H9 (cell line): ENCODE data around the gene ZNF865. TPM values are rescaled to one million over a fixed set of nuclear protein-coding genes. Genes with fewer than 3 reads are reported as not detected.

ENCODE experiments used
- DNase-seq: peaks from one replicate; pipeline ENCODE4 v3.0.0-alpha.2; 2017
- H2AFZ ChIP-seq: one replicate; pipeline ENCODE4 v1.6.1; 2013; ENCODE audit warnings: mild to moderate bottlenecking, low read length, control low read depth, moderate library complexity
- H2AK5ac ChIP-seq: 2 replicates; pipeline ENCODE4 v1.6.1; 2013; ENCODE audit warnings: low read length, control low read depth, mixed read lengths; ENCODE audit not compliant: insufficient read length
- H2BK120ac ChIP-seq: one replicate; pipeline ENCODE4 v1.6.1; 2013; ENCODE audit warnings: low read depth, mild to moderate bottlenecking, low read length, control low read depth, inconsistent platforms; ENCODE audit not compliant: poor library complexity, severe bottlenecking
- H2BK12ac ChIP-seq: 2 replicates; pipeline ENCODE4 v1.6.1; 2013; ENCODE audit warnings: low read length, control low read depth, mixed read lengths, low read depth; ENCODE audit not compliant: insufficient read length
- H2BK15ac ChIP-seq: 2 replicates; pipeline ENCODE4 v1.6.1; 2013; ENCODE audit warnings: low read depth, low read length, control low read depth
- H2BK20ac ChIP-seq: one replicate; pipeline ENCODE4 v1.6.1; 2013; ENCODE audit warnings: low read depth, mild to moderate bottlenecking, low read length, control low read depth, inconsistent platforms; ENCODE audit not compliant: poor library complexity, severe bottlenecking
- H2BK5ac ChIP-seq: 2 replicates; pipeline ENCODE4 v1.6.1; 2013; ENCODE audit warnings: low read length, control low read depth, mixed read lengths; ENCODE audit not compliant: insufficient read length
- H3K14ac ChIP-seq: 2 replicates; pipeline ENCODE4 v1.6.1; 2013; ENCODE audit warnings: low read length, control low read depth; ENCODE audit not compliant: insufficient read depth
- H3K18ac ChIP-seq: 2 replicates; pipeline ENCODE4 v1.6.1; 2013; ENCODE audit warnings: low read depth, mild to moderate bottlenecking, mixed read lengths, low read length, control low read depth; ENCODE audit not compliant: insufficient read length
- H3K23ac ChIP-seq: 2 replicates; pipeline ENCODE4 v1.6.1; 2013; ENCODE audit warnings: low read length, control low read depth, mixed read lengths, low read depth; ENCODE audit not compliant: insufficient read length
- H3K23me2 ChIP-seq: 2 replicates; pipeline ENCODE4 v1.6.1; 2013; ENCODE audit warnings: low read depth, mild to moderate bottlenecking, mixed read lengths, low read length, control low read depth; ENCODE audit not compliant: insufficient read length, poor library complexity, severe bottlenecking
- H3K27ac ChIP-seq: 2 replicates; pipeline ENCODE4 v1.5.1; 2013; ENCODE audit warnings: low read length, control low read depth, mixed read lengths, low read depth; ENCODE audit not compliant: insufficient read length
- H3K27me3 ChIP-seq: 2 replicates; pipeline ENCODE4 v1.6.1; 2013; ENCODE audit warnings: low read length, control low read depth, inconsistent platforms; ENCODE audit not compliant: insufficient read depth
- H3K4ac ChIP-seq: 2 replicates; pipeline ENCODE4 v1.6.1; 2013; ENCODE audit warnings: low read depth, mild to moderate bottlenecking, control low read depth, inconsistent platforms, low read length, moderate library complexity
- H3K4me1 ChIP-seq: 2 replicates; pipeline ENCODE4 v1.6.1; 2013; ENCODE audit warnings: low read length, control low read depth, inconsistent platforms; ENCODE audit not compliant: insufficient read depth
- H3K4me2 ChIP-seq: 2 replicates; pipeline ENCODE4 v1.6.1; 2013; ENCODE audit warnings: low read length, control low read depth, mixed read lengths; ENCODE audit not compliant: insufficient read length, insufficient read depth
- H3K56ac ChIP-seq: 2 replicates; pipeline ENCODE4 v1.6.1; 2013; ENCODE audit warnings: low read depth, mild to moderate bottlenecking, mixed read lengths, low read length, control low read depth; ENCODE audit not compliant: insufficient read length
- H3K79me1 ChIP-seq: 2 replicates; pipeline ENCODE4 v1.6.1; 2013; ENCODE audit warnings: low read depth, mild to moderate bottlenecking, moderate library complexity, low read length, control low read depth, inconsistent platforms; ENCODE audit not compliant: insufficient read depth, poor library complexity, severe bottlenecking
- H3K79me2 ChIP-seq: 2 replicates; pipeline ENCODE4 v1.6.1; 2013; ENCODE audit warnings: low read length, control low read depth, inconsistent platforms; ENCODE audit not compliant: insufficient read depth
- H3K9ac ChIP-seq: 2 replicates; pipeline ENCODE4 v1.6.1; 2013; ENCODE audit warnings: low read length, control low read depth, mixed read lengths; ENCODE audit not compliant: insufficient read length; ENCODE audit errors: extremely low read depth
- H3K9me3 ChIP-seq: one replicate; pipeline ENCODE4 v1.6.1; 2013; ENCODE audit warnings: low read depth, low read length, inconsistent platforms; ENCODE audit not compliant: control insufficient read depth
- H3T11ph ChIP-seq: one replicate; pipeline ENCODE4 v1.6.1; 2013; ENCODE audit warnings: mild to moderate bottlenecking, low read length, control low read depth, inconsistent platforms
- H4K20me1 ChIP-seq: one replicate; pipeline ENCODE4 v1.6.1; 2013; ENCODE audit not compliant: control insufficient read depth, insufficient read length, insufficient read depth
- H4K5ac ChIP-seq: 2 replicates; pipeline ENCODE4 v1.6.1; 2013; ENCODE audit warnings: low read depth, mild to moderate bottlenecking, mixed read lengths, low read length, control low read depth; ENCODE audit not compliant: insufficient read length
- H4K8ac ChIP-seq: replicated peaks from 2 replicates; pipeline ENCODE4 v1.6.1; 2013; ENCODE audit warnings: low read length, control low read depth, mixed read lengths, low read depth; ENCODE audit not compliant: insufficient read length
- H4K91ac ChIP-seq: 2 replicates; pipeline ENCODE4 v1.6.1; 2013; ENCODE audit warnings: low read depth, mild to moderate bottlenecking, moderate library complexity, mixed read lengths, low read length, control low read depth; ENCODE audit not compliant: insufficient read length
- H3K27ac Mint-ChIP-seq, 3 experiments: 2 replicates in 2 of 3; 3 replicates in 1 of 3; pipeline ENCODE4 v1.8.0; 2020 to 2021; ENCODE audit warnings: mixed read lengths in 3 of 3, mild to moderate bottlenecking in 1 of 3, moderate library complexity in 1 of 3
- H3K27me3 Mint-ChIP-seq: 2 replicates; pipeline ENCODE4 v1.8.0; 2021; ENCODE audit warnings: low read depth, mild to moderate bottlenecking, moderate library complexity, mixed read lengths
- H3K36me3 Mint-ChIP-seq, 3 experiments: 2 replicates in 2 of 3; 3 replicates in 1 of 3; pipeline ENCODE4 v1.8.0; 2020 to 2021; ENCODE audit warnings: low read depth in 3 of 3, mixed read lengths in 3 of 3; ENCODE audit not compliant: insufficient read depth in 1 of 3
- H3K4me1 Mint-ChIP-seq, 2 experiments: 2 replicates each; pipeline ENCODE4 v1.8.0; 2020; ENCODE audit warnings: mixed read lengths in 2 of 2
- H3K4me3 Mint-ChIP-seq, 2 experiments: 2 replicates in 1 of 2; 3 replicates in 1 of 2; pipeline ENCODE4 v1.8.0; 2020 to 2021; ENCODE audit warnings: mild to moderate bottlenecking in 2 of 2, mixed read lengths in 2 of 2, moderate library complexity in 1 of 2
- H3K9me3 Mint-ChIP-seq, 2 experiments: 2 replicates in 1 of 2; 3 replicates in 1 of 2; pipeline ENCODE4 v1.8.0; 2020; ENCODE audit warnings: mild to moderate bottlenecking in 2 of 2, mixed read lengths in 2 of 2, moderate library complexity in 1 of 2
- CTCF ChIP-seq: fragments of 200-600 bp; sonication (generic); conservative IDR thresholded peaks from 3 replicates; pipeline ENCODE4 v1.8.0; 2021; ENCODE audit warnings: antibody characterized with exemption, mild to moderate bottlenecking
- WGBS: extraction: QIAGEN DNeasy Blood & Tissue Kit; methylation state at CpG from one replicate; pipeline ENCODE4 v1.1.7; 2013; ENCODE audit warnings: missing lambda C conversion rate, low lambda C conversion rate, mixed read lengths; ENCODE audit not compliant: insufficient read length; ENCODE audit errors: extremely low coverage; 5-methylcytosine and 5-hydroxymethylcytosine counted together
- total RNA-seq: library from RNA; stranded (reverse); gene quantifications from 2 replicates; pipeline ENCODE4 v1.2.1, GENCODE V29; 2021

ZNF865 gene
- total RNA-seq, 1 experiment from 2014 or later, result 14.3 TPM

GRCh38 chr19:55656552-55656951 is 51.1 kb downstream of the ZNF865 start:
- Histone ChIP-seq H2BK12ac (no peak overlapping the region), H4K91ac (no peak overlapping the region), H3K4ac (no peak overlapping the region), H2AK5ac (no peak overlapping the region), H3K4me1 (peaks cover 7% of the 10 kb centered on the region; the same call in 1 of the 2 replicates), H3K23ac (no peak overlapping the region), H4K8ac (no peak overlapping the region), H3K4me2 (peak overlapping the region; percentile 98), H2BK120ac (no peak overlapping the region), H3K79me2 (peaks cover 45% of the 10 kb centered on the region), H4K5ac (no peak overlapping the region), H3K27ac (no peak overlapping the region), H3T11ph (no peak overlapping the region), H2BK15ac (no peak overlapping the region), H2BK20ac (no peak overlapping the region), H3K9me3 (no peaks in the 10 kb centered on the region), H3K9ac (peak overlapping the region; percentile 98), H3K56ac (no peak overlapping the region), H3K79me1 (no peaks in the 10 kb centered on the region), H3K27me3 (no peaks in the 10 kb centered on the region), H4K20me1 (peaks cover 5% of the 10 kb centered on the region), H3K18ac (no peak overlapping the region), H3K14ac (no peak overlapping the region), H2BK5ac (no peak overlapping the region), H3K23me2 (peaks cover 22% of the 10 kb centered on the region), H2AFZ (no peak overlapping the region)
- Mint-ChIP-seq H3K36me3 (peaks cover 22 to 61% (median 43%) of the 10 kb centered on the region in 3 experiments), H3K27ac (peak overlapping the region; percentile 95 to 98 (median 98); a peak in 5 of 7 replicates), H3K4me1 (peaks cover 27 to 35% of the 10 kb centered on the region in 2 experiments), H3K27me3 (no peaks in the 10 kb centered on the region; the same call in 1 of the 2 replicates), H3K4me3 (peak overlapping the region; percentile 93 to 94), H3K9me3 (peaks cover 0 to 3% of the 10 kb centered on the region in 2 experiments; a peak in 2 of 5 replicates)
- no CpG with 5 or more reads among the region's 7 CpGs for WGBS
- TF ChIP-seq CTCF, result no peak
- no peak for DNase-seq
